HAP-1 (cell line): ENCODE results near the gene TCP11L2.
A peak's percentile ranks its signal among the peaks of the same experiment; 100 is the strongest.

Source experiments
- DNase-seq, 2 experiments: peaks; one replicate each; pipeline ENCODE4 v3.0.0-alpha.2; 2016 to 2020; ENCODE audit warnings: low spot score in 2 of 2
- H3K27me3 ChIP-seq: fragments of 250-450 bp; sonication (Bioruptor Pico); 2 replicates; pipeline ENCODE4 v1.5.1; 2020; ENCODE audit warnings: low read depth, mild to moderate bottlenecking, moderate library complexity
- H3K36me3 ChIP-seq: fragments of 250-450 bp; sonication (Bioruptor Pico); replicated peaks from 2 replicates; pipeline ENCODE4 v1.5.1; 2020; ENCODE audit warnings: mild to moderate bottlenecking
- H3K4me1 ChIP-seq: fragments of 250-450 bp; sonication (Bioruptor Pico); 2 replicates; pipeline ENCODE4 v1.5.1; 2020; ENCODE audit warnings: mild to moderate bottlenecking
- H3K4me3 ChIP-seq: fragments of 250-450 bp; sonication (Bioruptor Pico); 2 replicates; pipeline ENCODE4 v1.5.1; 2020; ENCODE audit warnings: mild to moderate bottlenecking, moderate library complexity
- H3K9me3 ChIP-seq: fragments of 250-450 bp; sonication (Bioruptor Pico); 2 replicates; pipeline ENCODE4 v1.5.1; 2020; ENCODE audit warnings: mild to moderate bottlenecking, moderate library complexity
- in situ Hi-C: fragments of 300-500 bp; cut with MboI; formaldehyde crosslinking; loops from 3 replicates; pipeline ENCODE4 v1.14.3; 2020; ENCODE audit warnings: low sequenced_read_pairs, inconsistent platforms, mixed read lengths

TCP11L2 gene

GRCh38 chr12:106327309-106327869 is 24.9 kb downstream of the TCP11L2 start:
- H3K9me3 ChIP-seq = no peaks in the 10 kb centered on the region
- peak; percentile 15 to 20 for DNase-seq
- H3K4me1 ChIP-seq = no peaks in the 10 kb centered on the region
- H3K4me3 ChIP-seq = no peak overlapping the region
- H3K36me3 ChIP-seq = no peaks in the 10 kb centered on the region
- in situ Hi-C loops = no loop called here
- H3K27me3 ChIP-seq = no peaks in the 10 kb centered on the region

- in situ Hi-C loops = no loop called here
Measured at GRCh38 chr12:106328735-106329134, 26.2 kb downstream of the TCP11L2 start.

GRCh38 chr12:106329231-106329982 is 26.9 kb downstream of the TCP11L2 start:
- no peaks in the 10 kb centered on the region for H3K9me3 ChIP-seq
- H3K4me1 ChIP-seq = no peaks in the 10 kb centered on the region
- H3K4me3 ChIP-seq = no peak overlapping the region
- H3K27me3 ChIP-seq = no peaks in the 10 kb centered on the region
- H3K36me3 ChIP-seq = no peaks in the 10 kb centered on the region
- in situ Hi-C loops = no loop called here
- no peak for DNase-seq

More at GRCh38 chr12:106328735-106329134, 26.2 kb downstream of the TCP11L2 start:
- H3K36me3 ChIP-seq = no peaks in the 10 kb centered on the region
- H3K4me1 ChIP-seq = no peaks in the 10 kb centered on the region
- no peak for DNase-seq
- no peaks in the 10 kb centered on the region for H3K27me3 ChIP-seq
- H3K4me3 ChIP-seq = no peak overlapping the region
- H3K9me3 ChIP-seq = no peaks in the 10 kb centered on the region

GRCh38 chr12:106331599-106331998 is 29.1 kb downstream of the TCP11L2 start:
- in situ Hi-C loops = no loop called here
- Histone ChIP-seq H3K27me3 (no peaks in the 10 kb centered on the region), H3K9me3 (no peaks in the 10 kb centered on the region), H3K4me3 (no peak overlapping the region), H3K36me3 (no peaks in the 10 kb centered on the region), H3K4me1 (no peaks in the 10 kb centered on the region)
- DNase-seq = no peak

GRCh38 chr12:106332536-106332935 is 30.0 kb downstream of the TCP11L2 start:
- Histone ChIP-seq H3K27me3 (no peaks in the 10 kb centered on the region), H3K4me1 (no peaks in the 10 kb centered on the region), H3K4me3 (no peak overlapping the region), H3K36me3 (no peaks in the 10 kb centered on the region), H3K9me3 (no peaks in the 10 kb centered on the region)
- in situ Hi-C loops = no loop called here
- no peak for DNase-seq

- H3K4me1 ChIP-seq = no peaks in the 10 kb centered on the region
- H3K36me3 ChIP-seq = no peaks in the 10 kb centered on the region
- DNase-seq = no peak
- H3K4me3 ChIP-seq = no peak overlapping the region
- H3K27me3 ChIP-seq = no peaks in the 10 kb centered on the region
- in situ Hi-C loops = no loop called here
- no peaks in the 10 kb centered on the region for H3K9me3 ChIP-seq
Measured at GRCh38 chr12:106333010-106333409, 30.5 kb downstream of the TCP11L2 start.

- Histone ChIP-seq H3K27me3 (no peaks in the 10 kb centered on the region), H3K4me3 (no peak overlapping the region), H3K9me3 (no peaks in the 10 kb centered on the region), H3K36me3 (no peaks in the 10 kb centered on the region), H3K4me1 (no peaks in the 10 kb centered on the region)
- DNase-seq = no peak
- in situ Hi-C loops = no loop called here
Measured at GRCh38 chr12:106333756-106334155, 31.2 kb downstream of the TCP11L2 start.

- no peaks in the 10 kb centered on the region for H3K27me3 ChIP-seq
- no peaks in the 10 kb centered on the region for H3K9me3 ChIP-seq
- DNase-seq = no peak
- in situ Hi-C loops = no loop called here
- no peak overlapping the region for H3K4me3 ChIP-seq
- peaks cover 22% of the 10 kb centered on the region for H3K4me1 ChIP-seq
- H3K36me3 ChIP-seq = no peaks in the 10 kb centered on the region
Measured at GRCh38 chr12:106341086-106341877, 38.7 kb downstream of the TCP11L2 start.

- Histone ChIP-seq H3K27me3 (no peaks in the 10 kb centered on the region), H3K36me3 (no peaks in the 10 kb centered on the region), H3K4me1 (peaks cover 22% of the 10 kb centered on the region), H3K9me3 (no peaks in the 10 kb centered on the region), H3K4me3 (no peak overlapping the region)
- in situ Hi-C loops = no loop called here
- DNase-seq = peak; percentile 52 to 68
Measured at GRCh38 chr12:106342397-106343213, 40.1 kb downstream of the TCP11L2 start.

- no peaks in the 10 kb centered on the region for H3K27me3 ChIP-seq
- DNase-seq = peak in 1 of 2 experiments; percentile 59
- in situ Hi-C loops = no loop called here
- no peaks in the 10 kb centered on the region for H3K9me3 ChIP-seq
- no peaks in the 10 kb centered on the region for H3K36me3 ChIP-seq
- H3K4me1 ChIP-seq = peaks cover 22% of the 10 kb centered on the region
- no peak overlapping the region for H3K4me3 ChIP-seq
Measured at GRCh38 chr12:106343214-106343528, 40.6 kb downstream of the TCP11L2 start.

- Histone ChIP-seq H3K4me1 (peaks cover 21% of the 10 kb centered on the region), H3K4me3 (no peak overlapping the region), H3K9me3 (no peaks in the 10 kb centered on the region), H3K36me3 (no peaks in the 10 kb centered on the region), H3K27me3 (no peaks in the 10 kb centered on the region)
- no peak for DNase-seq
- in situ Hi-C loops = no loop called here
Measured at GRCh38 chr12:106344131-106344530, 41.6 kb downstream of the TCP11L2 start.

GRCh38 chr12:106345746-106346145 is 43.2 kb downstream of the TCP11L2 start:
- Histone ChIP-seq H3K4me3 (no peak overlapping the region), H3K9me3 (no peaks in the 10 kb centered on the region), H3K27me3 (0 out of 2 replicates have a peak, but pooled peaks cover 3% of the 10 kb centered on the region), H3K36me3 (no peaks in the 10 kb centered on the region), H3K4me1 (peaks cover 13% of the 10 kb centered on the region)
- DNase-seq = peak; percentile 28 to 41
- in situ Hi-C loops = no loop called here

GRCh38 chr12:106348411-106348810 is 45.9 kb downstream of the TCP11L2 start:
- DNase-seq = no peak
- no peaks in the 10 kb centered on the region for H3K9me3 ChIP-seq
- H3K4me1 ChIP-seq = peaks cover 4% of the 10 kb centered on the region; the same call in 1 of the 2 replicates
- no peak overlapping the region for H3K4me3 ChIP-seq
- H3K36me3 ChIP-seq = no peaks in the 10 kb centered on the region
- 0 out of 2 replicates have a peak, but pooled peaks cover 4% of the 10 kb centered on the region for H3K27me3 ChIP-seq
- in situ Hi-C loops = no loop called here
